GM21528 (cell line): ENCODE measurements around the gene TMSB4X.
"Not testable (repeated sequence)": the region's sequence is repeated elsewhere in the genome, so short reads cannot be mapped to it uniquely, and the experiment has no call there.

Source experiments
- ATAC-seq: cut with Tn5 transposase; IDR thresholded peaks from one replicate; pipeline ENCODE4 v1.9.1; 2021; ENCODE audit warnings: mild to moderate bottlenecking, moderate library complexity; ENCODE audit not compliant: unreplicated experiment, low FRiP score

TMSB4X gene

DNA sequence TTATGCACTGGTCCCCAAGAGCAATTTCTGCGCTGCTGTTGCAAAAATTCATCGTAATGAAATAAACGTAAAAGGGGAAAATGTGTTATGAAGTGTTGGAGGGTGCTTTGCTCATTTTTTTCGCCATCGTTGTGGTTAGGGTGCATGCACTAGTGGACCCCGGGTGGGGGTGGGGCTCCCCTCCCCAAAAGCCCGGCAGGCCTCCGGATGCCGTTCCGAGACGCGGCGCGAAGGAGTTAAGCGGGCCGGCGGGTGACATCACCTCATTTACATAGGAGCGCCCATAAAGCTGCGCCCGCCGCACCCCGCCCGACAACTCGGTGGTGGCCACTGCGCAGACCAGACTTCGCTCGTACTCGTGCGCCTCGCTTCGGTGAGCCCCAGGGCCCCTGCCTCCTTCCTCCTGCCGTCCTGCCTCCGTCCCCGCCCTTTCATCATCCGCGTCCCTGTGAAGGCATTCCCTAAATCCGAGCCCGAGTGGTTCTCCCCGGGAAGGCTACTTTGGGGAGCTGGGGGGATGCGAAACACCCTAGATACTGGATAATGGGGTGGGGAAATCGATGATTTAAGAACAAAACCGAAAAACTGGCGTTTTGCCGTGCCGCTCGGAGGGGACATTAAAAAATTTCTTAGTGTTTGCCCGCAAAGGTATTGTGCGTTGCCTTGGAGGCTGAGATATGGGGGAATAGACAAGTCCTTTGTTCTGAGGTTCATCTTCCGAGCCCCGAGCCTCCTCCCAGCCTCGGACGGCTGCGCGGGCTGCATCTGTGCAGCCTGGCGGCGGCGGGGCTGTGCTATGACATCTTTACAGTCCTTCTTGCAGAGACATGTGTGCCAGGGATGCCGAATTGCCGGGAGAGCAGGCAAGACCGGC is at the start of gene TMSB4X:
Gene TMSB4X (plus strand): TSS at position 315 of the 874 bp plus-strand sequence.
- ATAC-seq = peak; percentile 39

- ATAC-seq = no peak
Measured at GRCh38 chrX:12929701-12930100, 45.2 kb upstream of the TMSB4X start.

DNA sequence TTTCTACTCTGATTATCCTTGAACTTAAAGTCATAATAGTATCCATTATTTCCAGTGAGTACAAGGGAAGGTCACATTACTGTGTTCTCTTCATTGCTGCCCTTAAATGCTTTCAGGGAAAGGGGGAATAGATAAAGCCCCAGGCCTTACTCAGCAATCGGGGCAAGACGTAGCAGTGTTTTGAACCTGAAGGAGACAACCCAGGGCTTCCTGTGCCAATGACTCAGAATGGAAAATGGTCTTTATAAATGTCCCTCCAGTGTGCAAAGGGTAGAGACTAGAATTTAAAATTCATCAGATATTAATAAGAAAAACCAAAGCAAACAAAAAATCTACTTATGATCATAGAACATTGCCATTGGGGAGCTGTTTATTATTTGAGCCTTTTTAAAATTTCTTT is 44.8 kb upstream of the TMSB4X start:
- no peak for ATAC-seq

- no peak for ATAC-seq
Measured at GRCh38 chrX:12932244-12932643, 42.7 kb upstream of the TMSB4X start.

DNA sequence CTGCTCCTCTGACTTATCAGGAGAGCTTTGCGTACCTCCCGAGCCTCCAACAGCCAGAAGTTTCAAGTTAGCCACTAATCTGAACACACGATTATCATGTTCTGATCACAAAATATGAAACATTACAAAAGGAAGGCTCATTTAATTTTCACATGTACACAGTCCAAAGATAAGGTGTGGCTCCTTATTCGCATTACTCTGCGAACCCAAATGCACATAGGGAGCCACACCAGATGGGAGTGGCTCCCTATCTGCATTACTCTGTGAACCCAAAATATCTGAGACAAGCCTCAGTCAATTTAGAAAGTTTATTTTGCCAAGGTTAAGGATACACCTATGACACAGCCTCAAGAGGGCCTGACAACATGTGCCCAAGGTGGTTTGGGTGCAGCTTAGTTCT is 40.1 kb upstream of the TMSB4X start:
- no peak for ATAC-seq

GRCh38 chrX:12936947-12937346 is 38.0 kb upstream of the TMSB4X start:
- ATAC-seq = no peak

- not testable (repeated sequence) for ATAC-seq
Measured at GRCh38 chrX:12940471-12940870, 34.4 kb upstream of the TMSB4X start.

- ATAC-seq = not testable (repeated sequence)
Measured at GRCh38 chrX:12943592-12943991, 31.3 kb upstream of the TMSB4X start.

GRCh38 chrX:12944452-12944851 is 30.5 kb upstream of the TMSB4X start:
- ATAC-seq = not testable (repeated sequence)

DNA sequence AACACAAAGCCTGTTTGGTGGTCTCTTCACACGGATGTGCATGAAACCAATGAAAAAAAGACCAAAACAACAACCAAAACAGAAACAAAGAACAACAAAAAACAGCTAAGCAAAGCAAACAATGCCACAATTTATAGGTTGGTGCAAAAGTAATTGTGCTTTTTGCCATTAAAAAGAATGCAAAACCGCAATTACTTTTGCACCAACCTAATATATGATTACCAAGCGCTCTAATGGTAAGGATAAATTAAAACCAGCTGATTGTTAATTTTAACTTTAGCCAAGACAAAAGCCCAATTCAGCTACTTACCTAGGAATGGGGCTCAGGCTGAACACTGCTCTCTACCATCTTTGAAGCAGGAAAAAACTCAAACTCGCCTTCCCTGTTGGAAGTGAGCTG is 29.4 kb upstream of the TMSB4X start:
- ATAC-seq = no peak

DNA sequence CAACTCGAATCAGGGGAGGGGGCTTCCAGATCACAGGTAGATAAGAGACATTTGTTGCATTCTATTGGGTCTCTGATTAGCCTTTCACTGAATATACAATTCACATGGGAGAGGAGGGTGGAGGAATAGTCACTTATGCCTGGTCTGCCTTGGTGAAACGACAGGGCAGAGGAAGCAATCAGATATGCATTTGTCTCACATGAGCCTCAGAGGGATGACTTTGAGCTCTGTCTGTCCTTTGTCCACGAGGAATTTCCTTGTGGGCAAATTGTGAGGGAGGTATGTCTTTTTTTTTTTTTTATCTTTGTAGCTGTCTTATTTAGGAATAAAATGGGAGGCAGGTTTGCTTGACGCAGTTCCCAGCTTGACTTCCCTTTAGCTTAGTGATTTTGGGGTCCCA is 28.5 kb upstream of the TMSB4X start:
- no peak for ATAC-seq

GRCh38 chrX:12946838-12947544 is 27.9 kb upstream of the TMSB4X start:
- no peak for ATAC-seq

- no peak for ATAC-seq
Measured at GRCh38 chrX:12947545-12948235, 27.2 kb upstream of the TMSB4X start.

- no peak for ATAC-seq
Measured at GRCh38 chrX:12948495-12948894, 26.4 kb upstream of the TMSB4X start.

- no peak for ATAC-seq
Measured at GRCh38 chrX:12949205-12949926, 25.5 kb upstream of the TMSB4X start.

DNA sequence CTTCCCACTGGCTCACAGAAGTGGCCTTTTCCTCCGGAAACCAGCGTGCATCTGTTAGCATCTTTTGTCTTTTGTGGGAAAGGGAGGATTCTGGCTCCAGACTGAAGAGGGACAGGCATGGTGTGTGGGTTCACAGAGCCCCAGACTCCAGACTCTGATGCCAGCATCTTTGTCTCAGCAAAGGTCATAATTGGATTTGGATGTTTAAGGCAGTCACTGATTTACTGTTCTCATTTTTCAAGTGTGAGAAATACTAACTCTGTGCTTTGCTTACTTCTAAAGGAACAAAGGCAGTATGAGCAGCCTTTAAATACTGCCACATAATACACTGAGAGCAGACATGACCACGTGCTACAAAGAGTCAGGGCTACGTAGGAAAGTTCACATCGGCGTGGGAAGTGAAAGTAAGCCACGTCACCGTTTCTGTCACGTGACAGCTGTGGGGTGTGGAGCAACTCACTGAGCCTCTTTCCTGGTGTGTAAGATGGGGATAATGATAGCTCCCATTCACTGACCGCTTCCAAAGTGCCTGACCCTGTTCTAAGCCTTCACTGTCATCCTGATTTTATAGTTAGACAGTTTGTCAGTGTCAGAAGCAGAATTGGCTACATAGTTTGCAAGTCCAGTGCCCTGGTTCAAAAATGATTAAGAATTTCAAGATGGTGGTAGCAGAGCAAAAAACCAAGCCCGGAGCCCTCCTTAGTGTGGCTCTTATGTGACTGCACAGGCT is 24.8 kb upstream of the TMSB4X start:
- peak; percentile 58 for ATAC-seq

- peak; percentile 52 for ATAC-seq
Measured at GRCh38 chrX:12950851-12951594, 23.9 kb upstream of the TMSB4X start.

DNA sequence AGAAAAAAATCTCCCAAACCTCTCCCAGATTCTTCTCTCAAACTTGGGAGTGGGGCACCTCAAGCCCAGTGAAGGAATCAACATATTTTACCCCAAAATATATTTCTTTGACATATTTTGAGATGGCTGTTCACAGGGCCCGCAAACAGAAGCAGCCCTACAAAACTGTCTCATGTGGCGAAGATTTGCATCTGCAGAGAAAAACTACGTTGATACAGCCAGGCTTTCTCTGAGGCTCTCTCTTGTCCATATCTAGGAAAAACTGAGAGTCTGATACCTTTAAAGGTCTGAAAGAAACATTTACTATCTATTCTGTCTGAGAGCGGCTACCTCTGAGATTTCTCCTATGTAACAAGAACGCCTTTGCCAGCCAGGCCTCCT is 23.3 kb upstream of the TMSB4X start:
- ATAC-seq = no peak

DNA sequence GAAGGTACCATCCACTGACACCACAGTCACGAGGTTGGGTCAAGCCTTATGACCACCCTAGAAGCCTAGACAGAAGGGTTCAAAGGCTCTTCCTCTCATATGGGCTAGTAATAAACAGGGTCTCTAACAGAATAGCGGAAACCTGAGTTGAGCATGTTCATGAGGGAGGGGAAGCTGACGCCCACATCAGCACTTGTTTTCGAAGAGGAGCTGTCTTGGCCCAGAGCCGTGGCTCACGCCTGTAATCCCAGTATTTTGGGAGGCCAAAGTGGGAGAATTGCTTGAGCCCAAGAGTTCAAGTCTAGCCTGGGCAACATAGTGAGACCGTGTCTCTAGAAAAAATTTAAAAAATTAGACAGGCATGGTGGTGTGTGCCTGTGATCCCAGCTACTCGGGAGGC is 21.5 kb upstream of the TMSB4X start:
- ATAC-seq = no peak
